SIG-M5 treated with dmso at 0.1 percent for 504 hours (cell line): Measurements from ENCODE around the gene PNRC1.

Experiments used
- DNase-seq: peaks from one replicate; lab custom pipeline; 2025; ENCODE audit not compliant: unreplicated experiment; lab: John Stamatoyannopoulos, UW

Gene PNRC1

DNA sequence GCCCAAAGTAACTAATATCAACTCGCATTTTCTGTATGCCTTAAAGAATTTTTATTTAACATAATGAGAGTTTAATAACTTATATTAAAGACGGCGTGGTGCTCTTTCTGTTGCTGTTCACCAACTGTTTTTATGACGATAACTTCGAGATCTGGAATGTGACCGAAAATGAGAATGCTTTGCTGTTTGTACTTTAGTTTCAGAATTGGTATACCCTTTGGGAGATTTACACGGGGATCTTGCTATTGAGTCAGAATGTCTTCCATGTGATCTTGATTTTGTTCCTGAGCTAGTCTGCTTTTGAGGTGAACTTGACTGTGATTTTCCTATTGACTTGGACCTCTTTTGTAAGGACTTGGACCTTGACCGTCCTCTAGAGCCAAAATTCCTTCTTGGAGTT lies 17.9 kb downstream of the PNRC1 start:
- DNase-seq = no peak

DNA sequence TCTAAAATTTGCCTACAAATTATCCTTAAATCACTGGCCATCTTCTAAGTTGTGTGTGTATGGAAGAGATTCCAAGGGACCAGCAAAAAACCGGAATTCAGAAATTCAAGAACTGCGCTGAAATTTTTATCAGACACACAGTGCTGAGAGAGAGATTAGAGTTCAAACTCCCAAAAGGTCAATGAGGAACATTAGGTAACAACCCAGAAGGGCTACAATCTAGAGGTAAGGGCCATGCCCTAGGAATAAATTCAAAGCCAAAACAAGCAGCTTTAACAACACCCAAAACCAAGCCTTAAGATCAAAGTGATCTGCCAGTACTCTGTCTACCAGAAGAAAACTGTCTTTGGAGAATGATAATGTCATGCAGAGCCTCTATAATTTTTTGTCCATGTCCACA lies 19.6 kb downstream of the PNRC1 start:
- no peak for DNase-seq

DNA sequence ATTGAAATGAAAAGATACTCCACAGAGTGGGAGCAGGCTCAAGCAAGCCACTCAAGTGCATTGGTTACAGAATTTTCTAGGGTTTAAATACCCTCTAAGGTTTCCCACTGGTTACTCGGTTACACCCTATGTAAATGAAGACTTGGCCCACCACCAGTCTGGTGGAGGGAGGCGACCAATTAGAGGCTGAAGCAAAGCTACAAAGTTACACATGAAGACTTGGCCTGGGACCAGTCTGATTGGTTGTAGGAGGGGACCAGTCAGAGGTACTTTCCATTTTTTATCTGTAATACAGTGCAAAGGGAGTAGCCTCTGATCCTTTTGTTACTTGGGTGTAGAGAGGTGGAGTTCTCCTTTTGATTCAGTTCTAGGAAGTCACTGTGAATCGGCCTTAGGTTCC lies 29.7 kb downstream of the PNRC1 start:
- no peak for DNase-seq

GRCh38 chr6:89111933-89112332 lies 31.4 kb downstream of the PNRC1 start:
- DNase-seq = no peak

DNA sequence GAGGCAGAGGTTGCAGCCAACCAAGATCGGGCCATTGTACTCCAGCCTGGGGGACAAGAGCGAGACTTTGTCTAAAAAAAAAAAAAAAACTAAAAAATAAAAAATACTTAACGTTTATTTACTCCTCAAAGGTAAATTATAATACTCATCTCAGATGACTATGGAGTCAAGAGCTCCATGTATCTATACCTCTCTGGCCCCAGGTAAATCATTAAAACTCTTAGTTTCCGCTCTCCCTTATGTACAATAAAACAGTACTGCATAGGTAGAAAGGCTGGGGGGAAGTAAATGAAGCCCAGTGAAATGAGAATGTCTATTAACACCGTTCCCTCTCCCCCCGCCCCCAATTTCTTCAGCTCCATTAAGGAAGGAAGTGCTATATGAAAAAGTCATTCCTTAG lies 36.2 kb downstream of the PNRC1 start:
- DNase-seq = no peak

GRCh38 chr6:89117211-89118108 lies 36.9 kb downstream of the PNRC1 start, which contains the start of gene SRSF12:
Gene SRSF12, minus strand, starts transcription at chr6:89118071. Its CDS starts 184 bp downstream, at chr6:89117887.
- DNase-seq = no peak

GRCh38 chr6:89118931-89119330 lies 38.4 kb downstream of the PNRC1 start:
- no peak for DNase-seq

DNA sequence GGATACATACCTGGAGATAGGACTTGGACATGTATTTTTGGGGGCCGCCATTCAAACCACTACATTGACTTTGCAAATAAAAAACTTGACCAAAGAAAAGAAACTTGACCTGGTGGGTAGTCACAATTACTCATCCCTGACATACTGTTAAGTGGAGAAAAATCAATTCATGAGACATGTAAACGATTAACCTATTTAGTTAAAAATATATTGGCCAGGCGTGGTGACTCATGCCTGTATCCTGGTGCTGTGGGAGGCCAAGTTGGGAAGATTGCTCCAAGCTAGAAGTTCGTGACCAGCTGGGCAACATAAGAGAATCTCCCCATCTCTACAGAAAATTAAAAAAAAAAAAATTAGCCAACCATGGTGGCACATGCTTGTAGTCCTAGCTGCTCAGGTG lies 39.8 kb downstream of the PNRC1 start:
- DNase-seq = no peak

DNA sequence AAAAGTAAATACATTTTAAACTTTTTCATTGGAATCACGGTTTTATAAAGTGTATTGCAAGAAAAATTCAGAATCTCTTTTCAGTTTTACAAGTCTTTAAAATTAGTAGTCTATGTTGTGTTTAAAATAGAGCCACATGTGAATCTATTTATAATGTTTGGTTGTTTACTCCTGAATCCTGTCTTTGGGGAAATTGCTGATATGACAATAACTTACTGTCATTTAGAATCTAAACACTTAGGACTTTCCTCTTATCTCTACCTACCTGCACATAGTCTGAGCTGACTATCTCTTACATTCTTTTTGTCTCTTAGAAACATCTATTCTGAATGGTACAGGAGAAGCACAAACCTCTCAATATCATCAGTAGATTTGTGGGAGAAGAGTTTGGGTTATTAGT lies 41.4 kb downstream of the PNRC1 start:
- DNase-seq = no peak

DNA sequence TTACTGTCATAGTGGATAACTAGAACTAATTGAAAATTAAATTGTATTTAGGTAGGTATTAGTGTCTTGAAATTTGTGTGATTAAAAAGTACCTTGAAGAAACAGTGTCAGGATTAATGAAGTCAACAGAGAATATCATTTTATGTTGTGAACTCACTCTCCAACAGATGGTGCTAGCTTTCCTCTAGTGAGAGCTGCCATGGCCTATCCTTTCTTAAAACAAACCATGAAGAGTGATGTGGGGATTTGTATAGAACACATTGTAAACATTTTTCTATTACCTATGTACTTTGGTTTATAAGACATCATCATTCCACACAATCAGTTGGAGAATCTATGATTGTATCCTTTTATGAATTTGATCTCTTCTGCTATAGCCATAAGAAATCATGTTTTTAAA lies 42.1 kb downstream of the PNRC1 start:
- DNase-seq = peak; percentile 38

GRCh38 chr6:89128256-89128671 lies 47.7 kb downstream of the PNRC1 start:
- peak; percentile 26 for DNase-seq

DNA sequence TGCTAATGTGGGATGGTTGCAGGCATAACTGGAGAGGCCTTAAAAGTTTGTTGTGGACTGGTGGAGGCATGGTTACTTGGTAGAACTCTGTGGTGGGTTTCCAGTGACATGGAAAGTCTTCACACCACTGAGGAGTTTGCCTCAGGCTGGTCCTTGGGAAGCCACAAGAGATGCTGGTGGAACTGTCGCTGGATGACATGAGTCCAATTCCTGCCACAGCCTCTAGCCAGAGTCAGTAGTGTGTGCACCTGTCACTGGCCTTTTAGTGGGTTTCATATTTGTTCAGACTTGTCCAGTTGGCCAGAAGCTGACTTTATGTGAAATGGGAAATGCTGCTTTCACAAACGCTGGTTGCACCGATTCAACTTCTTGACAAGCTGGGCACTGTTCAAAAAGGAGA lies 51.0 kb downstream of the PNRC1 start:
- DNase-seq = no peak

GRCh38 chr6:89132057-89132456 lies 51.5 kb downstream of the PNRC1 start:
- DNase-seq = peak; percentile 40

DNA sequence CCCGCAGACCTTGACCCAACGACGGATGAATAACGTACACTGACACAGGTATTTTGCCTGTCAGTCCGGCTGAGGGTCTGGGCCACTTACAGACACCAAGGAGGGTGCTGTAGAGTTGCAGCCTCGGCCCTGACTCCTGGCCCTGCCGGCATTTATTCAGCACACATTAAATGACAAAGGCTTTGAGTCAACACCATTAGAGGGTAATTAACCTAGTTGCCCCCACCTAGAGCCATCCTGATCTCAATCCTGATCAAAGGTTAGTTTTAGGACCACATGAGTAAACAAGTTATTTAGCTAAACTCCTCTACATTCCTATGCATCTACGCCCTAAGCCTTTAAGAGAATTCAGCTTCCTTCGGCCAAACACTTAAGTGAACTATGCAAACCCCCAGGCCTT lies 53.4 kb downstream of the PNRC1 start:
- no peak for DNase-seq

DNA sequence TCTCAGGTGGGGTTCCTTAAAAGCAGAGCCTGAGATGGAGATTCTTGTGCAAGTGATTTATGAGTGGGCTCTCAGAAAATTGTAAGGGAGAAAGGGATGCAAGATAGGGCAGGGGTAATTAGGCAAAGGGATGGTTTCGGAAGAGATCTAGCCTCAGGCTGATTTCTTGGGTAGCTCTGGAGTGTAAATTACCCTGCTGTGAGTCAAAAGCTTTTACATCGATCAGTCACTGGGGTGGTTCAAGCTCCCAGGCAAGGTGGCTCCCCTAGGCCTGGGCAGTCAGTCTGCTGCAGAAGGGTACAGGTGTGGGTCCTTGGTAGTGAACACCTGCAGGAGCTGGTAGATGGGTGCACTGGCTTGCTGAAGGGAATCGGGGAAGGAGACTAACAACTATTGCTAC lies 54.2 kb downstream of the PNRC1 start:
- no peak for DNase-seq
